GM12892 (cell line): ENCODE measurements around the gene ETS1.
A peak's percentile ranks its signal among the peaks of the same experiment; 100 is the strongest.

Experiments used
- DNase-seq: peaks from one replicate; pipeline ENCODE4 v3.0.0; 2011; ENCODE audit not compliant: insufficient read length
- FAIRE-seq: peaks from 2 replicates; lab custom pipeline; 2011; peaks lifted over from hg19 to GRCh38; lab: Jason Lieb, UNC
- POLR2A ChIP-seq: IDR thresholded peaks from 2 replicates; pipeline ENCODE4 v1.6.1; 2011; ENCODE audit warnings: low read depth, low read length, control low read depth
- POLR2AphosphoS5 ChIP-seq: IDR thresholded peaks from 2 replicates; pipeline ENCODE4 v1.6.1; 2011; ENCODE audit warnings: low read depth, low read length, control low read depth
- TAF1 ChIP-seq: IDR thresholded peaks from 2 replicates; pipeline ENCODE4 v1.6.1; 2011; ENCODE audit warnings: low read depth, mild to moderate bottlenecking, control low read depth, low read length, borderline replicate concordance

ETS1 gene

GRCh38 chr11:128570632-128571031 is 16.7 kb downstream of the ETS1 start:
- TF ChIP-seq TAF1 = no peak
- no peak for TF ChIP-seq POLR2A
- TF ChIP-seq POLR2AphosphoS5 = no peak
- DNase-seq (no peak), FAIRE-seq (peak; percentile 74)

GRCh38 chr11:128569291-128569690 is 18.1 kb downstream of the ETS1 start:
- no peak for FAIRE-seq
- no peak for DNase-seq
- no peak for TF ChIP-seq POLR2AphosphoS5
- TF ChIP-seq TAF1 = no peak
- no peak for TF ChIP-seq POLR2A

GRCh38 chr11:128568166-128568778 is 19.1 kb downstream of the ETS1 start:
- FAIRE-seq = peak; percentile 82
- no peak for TF ChIP-seq TAF1
- DNase-seq = no peak

GRCh38 chr11:128567130-128567529 is 20.2 kb downstream of the ETS1 start:
- FAIRE-seq = no peak
- no peak for DNase-seq
- TF ChIP-seq POLR2AphosphoS5 (no peak), TAF1 (no peak), POLR2A (no peak)

- TF ChIP-seq TAF1 (no peak), POLR2AphosphoS5 (no peak), POLR2A (no peak)
- peak; percentile 5 for FAIRE-seq
- no peak for DNase-seq
Observed at GRCh38 chr11:128565881-128566280, 21.5 kb downstream of the ETS1 start.

GRCh38 chr11:128564642-128565245 is 22.6 kb downstream of the ETS1 start:
- no peak for FAIRE-seq
- no peak for TF ChIP-seq POLR2AphosphoS5
- no peak for TF ChIP-seq TAF1
- no peak for TF ChIP-seq POLR2A
- DNase-seq = no peak

GRCh38 chr11:128563942-128564641 is 23.3 kb downstream of the ETS1 start:
- FAIRE-seq (peak; percentile 70), DNase-seq (no peak)
- TF ChIP-seq POLR2AphosphoS5 (no peak), POLR2A (no peak), TAF1 (no peak)

- no peak for TF ChIP-seq POLR2AphosphoS5
- no peak for TF ChIP-seq POLR2A
- no peak for TF ChIP-seq TAF1
Observed at GRCh38 chr11:128563308-128563707, 24.1 kb downstream of the ETS1 start.

GRCh38 chr11:128559496-128560103 is 27.8 kb downstream of the ETS1 start:
- DNase-seq = no peak
- FAIRE-seq = no peak
- TF ChIP-seq POLR2A = no peak
- no peak for TF ChIP-seq TAF1
- no peak for TF ChIP-seq POLR2AphosphoS5

More at GRCh38 chr11:128563308-128563707, 24.1 kb downstream of the ETS1 start:
- DNase-seq = no peak
- no peak for FAIRE-seq

GRCh38 chr11:128555606-128556005 is 31.8 kb downstream of the ETS1 start:
- DNase-seq = no peak
- peak; percentile 63 for FAIRE-seq
- TF ChIP-seq POLR2A = no peak
- TF ChIP-seq POLR2AphosphoS5 = no peak
- no peak for TF ChIP-seq TAF1

GRCh38 chr11:128553662-128554362 is 33.5 kb downstream of the ETS1 start:
- DNase-seq = no peak
- no peak for TF ChIP-seq TAF1
- TF ChIP-seq POLR2A = no peak
- no peak for TF ChIP-seq POLR2AphosphoS5
- no peak for FAIRE-seq
